ENCODE results near the gene MXRA5.

The MXRA5 gene

DNA sequence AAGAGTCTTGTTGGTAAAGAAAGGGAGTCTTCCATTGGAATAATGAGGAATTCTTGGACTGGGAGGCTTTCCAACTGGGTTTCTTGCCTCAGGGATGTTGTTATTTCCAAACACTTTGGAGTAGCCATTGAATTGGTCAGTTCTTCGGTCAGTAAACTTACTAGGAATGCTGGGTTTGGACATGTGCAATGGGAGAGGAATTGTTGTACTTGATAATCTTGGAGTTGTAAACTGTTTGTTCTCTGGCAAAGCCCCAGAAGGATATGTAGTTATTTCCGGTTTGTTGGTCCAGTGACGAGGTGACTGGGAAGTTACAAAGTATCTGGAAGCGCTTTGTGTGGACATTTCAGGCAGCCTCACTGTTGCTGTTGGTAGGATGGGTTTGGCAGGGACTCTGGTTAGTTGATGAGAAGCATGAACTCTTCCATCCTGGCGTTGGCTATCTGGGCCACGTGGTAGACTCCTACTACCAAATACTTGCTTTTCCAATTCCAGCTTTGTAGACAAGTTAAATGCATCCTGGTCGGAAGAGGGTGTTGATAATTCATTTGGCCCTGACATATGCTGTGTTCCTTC, 25.9 kb downstream of the MXRA5 start:
- TF ChIP-seq, protein P1, sequence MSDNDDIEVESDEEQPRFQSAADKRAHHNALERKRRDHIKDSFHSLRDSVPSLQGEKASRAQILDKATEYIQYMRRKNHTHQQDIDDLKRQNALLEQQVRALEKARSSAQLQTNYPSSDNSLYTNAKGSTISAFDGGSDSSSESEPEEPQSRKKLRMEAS (IDR thresholded peaks at IDR 0.05) = no peak
- TF ChIP-seq FOXM1 (IDR thresholded peaks at IDR 0.05; ENCODE audit: borderline replicate concordance, low read depth) (no peak), TEAD4 (IDR thresholded peaks at IDR 0.05) (no peak), RAD21 (IDR thresholded peaks at IDR 0.05; ENCODE audit: low read depth) (no peak), TAF1 (IDR thresholded peaks at IDR 0.05; ENCODE audit: low read depth) (no peak), NFIC (IDR thresholded peaks at IDR 0.05) (no peak), CEBPB (IDR thresholded peaks at IDR 0.05) (no peak), REST (IDR thresholded peaks at IDR 0.05; ENCODE audit: low read depth) (no peak), CREB1 (IDR thresholded peaks at IDR 0.05; ENCODE audit: low read depth) (no peak), YY1 (IDR thresholded peaks at IDR 0.05; ENCODE audit: low read depth) (no peak), TCF12 (IDR thresholded peaks at IDR 0.05; ENCODE audit: low read depth) (no peak), USF1 (IDR thresholded peaks at IDR 0.05) (no peak), ZBTB7A (IDR thresholded peaks at IDR 0.05; ENCODE audit: low read depth) (no peak)

- no peak for TF ChIP-seq CREB1 (IDR thresholded peaks at IDR 0.05; ENCODE audit: low read depth)
- TF ChIP-seq, protein P1 (IDR thresholded peaks at IDR 0.05) = no peak
- no peak for TF ChIP-seq CEBPB (IDR thresholded peaks at IDR 0.05)
- no peak for TF ChIP-seq YY1 (IDR thresholded peaks at IDR 0.05; ENCODE audit: low read depth)
- TF ChIP-seq EGR1 (IDR thresholded peaks at IDR 0.05) = no peak
- TF ChIP-seq EP300 (IDR thresholded peaks at IDR 0.05; ENCODE audit: borderline replicate concordance) = no peak
- no peak for TF ChIP-seq USF1 (IDR thresholded peaks at IDR 0.05)
- TF ChIP-seq ZBTB7A (IDR thresholded peaks at IDR 0.05; ENCODE audit: low read depth) = no peak
- TF ChIP-seq RAD21 (IDR thresholded peaks at IDR 0.05; ENCODE audit: low read depth) = no peak
- no peak for TF ChIP-seq REST (IDR thresholded peaks at IDR 0.05; ENCODE audit: low read depth)
- no peak for TF ChIP-seq TAF1 (IDR thresholded peaks at IDR 0.05; ENCODE audit: low read depth)
These were observed 29.2 kb downstream of the MXRA5 start for GRCh38 chrX:3317191-3317718.

DNA sequence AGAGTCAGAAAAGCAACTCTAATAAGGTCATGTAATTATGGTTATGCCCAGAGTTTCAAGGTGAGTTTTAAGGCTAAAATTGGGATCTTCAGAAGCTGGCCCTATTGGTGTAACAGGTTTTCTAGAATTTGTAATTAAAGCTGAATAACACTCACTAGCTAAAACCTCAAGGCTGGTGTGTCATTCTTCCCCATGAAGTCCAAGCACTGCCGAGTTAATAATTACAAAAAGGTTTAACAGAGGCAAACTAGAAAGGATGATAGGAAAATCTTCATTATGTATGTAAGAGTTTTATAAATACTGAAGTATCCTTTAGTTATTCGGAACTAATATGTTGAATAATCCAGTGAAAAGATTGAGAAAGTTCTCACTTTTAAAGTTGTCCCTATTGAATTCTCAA, 34.3 kb downstream of the MXRA5 start:
- TF ChIP-seq TCF12 (IDR thresholded peaks at IDR 0.05; ENCODE audit: low read depth) = no peak
- TF ChIP-seq EP300 (IDR thresholded peaks at IDR 0.05; ENCODE audit: borderline replicate concordance) = no peak
- TF ChIP-seq EGR1 (IDR thresholded peaks at IDR 0.05) = no peak
- TF ChIP-seq ZBTB7A (IDR thresholded peaks at IDR 0.05; ENCODE audit: low read depth) = no peak
- no peak for TF ChIP-seq CEBPB (IDR thresholded peaks at IDR 0.05)
- no peak for TF ChIP-seq REST (IDR thresholded peaks at IDR 0.05; ENCODE audit: low read depth)
- TF ChIP-seq YY1 (IDR thresholded peaks at IDR 0.05; ENCODE audit: low read depth) = no peak

DNA sequence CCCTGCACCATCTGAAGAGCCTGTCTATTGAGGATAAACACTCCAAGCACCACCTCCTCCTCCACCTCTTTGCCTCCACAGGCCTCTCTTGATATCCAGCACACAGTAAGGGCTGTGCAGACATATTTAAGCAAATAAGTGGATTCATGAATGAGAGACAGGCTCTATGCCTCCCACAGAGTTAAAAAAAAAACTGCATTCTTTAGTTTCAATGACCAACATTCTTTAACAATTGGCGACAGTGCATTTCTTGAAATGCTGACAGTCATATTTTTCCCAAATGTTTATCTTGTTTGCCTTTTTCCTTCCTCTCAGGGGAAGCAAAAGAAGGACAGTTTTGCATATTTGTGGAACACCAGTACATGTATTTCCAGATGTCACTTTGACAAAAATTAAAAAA, 38.6 kb downstream of the MXRA5 start:
- TF ChIP-seq CREB1 (IDR thresholded peaks at IDR 0.05; ENCODE audit: low read depth) (no peak), TAF1 (IDR thresholded peaks at IDR 0.05; ENCODE audit: low read depth) (no peak), REST (IDR thresholded peaks at IDR 0.05; ENCODE audit: low read depth) (no peak), EP300 (IDR thresholded peaks at IDR 0.05; ENCODE audit: borderline replicate concordance) (no peak), YY1 (IDR thresholded peaks at IDR 0.05; ENCODE audit: low read depth) (no peak), ZBTB7A (IDR thresholded peaks at IDR 0.05; ENCODE audit: low read depth) (no peak), TEAD4 (IDR thresholded peaks at IDR 0.05) (no peak), RAD21 (IDR thresholded peaks at IDR 0.05; ENCODE audit: low read depth) (no peak)
- TF ChIP-seq, protein P1 (IDR thresholded peaks at IDR 0.05) = no peak
